ENCODE results near the gene PDE6D. TPM values are rescaled to one million over a fixed set of nuclear protein-coding genes. Genes with fewer than 3 reads are reported as not detected.

The PDE6D gene
- total RNA-seq, 1 experiment from 2014 or later: 31.4 TPM

GRCh38 chr2:231687133-231687852 is 93.8 kb downstream of the PDE6D start:
- no peaks in the 10 kb centered on the region for H3K9me3 ChIP-seq (ENCODE audit: control insufficient read depth, insufficient read depth, low read depth, low read length)
- peak; percentile 89 for ATAC-seq
- no peaks in the 10 kb centered on the region for H3K27me3 ChIP-seq (ENCODE audit: control insufficient read depth, insufficient read depth, low read length)
- no peak overlapping the region for H3K4me3 ChIP-seq (ENCODE audit: low read depth in 2 of 2, low read length in 2 of 2)
- peak overlapping the region; percentile 59; the same call in 1 of the 2 replicates for H3K27ac ChIP-seq (ENCODE audit: low read length)
- in situ Hi-C loops (cut with HindIII; ENCODE audit: low pct_unique_long_range_greater_than_20kb, low sequenced_read_pairs): no loop called here
- CTCF ChIA-PET: interaction anchor here (1.0 to 1.4 kb wide), 3 partner anchors 10 to 28 kb away, joined by 3 to 4 read pairs (median 3); no protein-coding TSS in a partner anchor
- TF ChIP-seq SIN3A (IDR thresholded peaks at IDR 0.05; ENCODE audit: borderline replicate concordance, insufficient read depth, low read depth, low read length) (no peak), POLR2AphosphoS5 (IDR thresholded peaks at IDR 0.05; ENCODE audit: low read depth, low read length) (no peak), TCF7L2 (IDR thresholded peaks at IDR 0.05; ENCODE audit: low read depth, low read length) (no peak), CTCF (IDR thresholded peaks at IDR 0.05) (peak; percentile 92), REST (IDR thresholded peaks at IDR 0.05; ENCODE audit: insufficient read depth in 1 of 2, low read depth in 2 of 2, low read length in 1 of 2) (no peak)
- no TSS peak for BruUV-seq (replicated peaks)
- POLR2A ChIA-PET: no interaction called here
- no peak for DNase-seq (ENCODE audit: low read depth, low spot score)
- H3K36me3 ChIP-seq (ENCODE audit: control insufficient read depth, insufficient read depth, low read length): no peaks in the 10 kb centered on the region
- H3K4me1 ChIP-seq (ENCODE audit: control insufficient read depth, insufficient read depth, low read length): no peaks in the 10 kb centered on the region
- intact Hi-C loops (cut with micrococcal nuclease; ENCODE audit: unreplicated experiment): no loop called here

GRCh38 chr2:231686192-231687100 is 94.6 kb downstream of the PDE6D start:
- TF ChIP-seq REST (IDR thresholded peaks at IDR 0.05; ENCODE audit: insufficient read depth in 1 of 2, low read depth in 2 of 2, low read length in 1 of 2): no peak
- no peak for TF ChIP-seq SIN3A (IDR thresholded peaks at IDR 0.05; ENCODE audit: borderline replicate concordance, insufficient read depth, low read depth, low read length)
- TF ChIP-seq POLR2AphosphoS5 (IDR thresholded peaks at IDR 0.05; ENCODE audit: low read depth, low read length): no peak
- TF ChIP-seq CTCF (IDR thresholded peaks at IDR 0.05): no peak
- TF ChIP-seq TCF7L2 (IDR thresholded peaks at IDR 0.05; ENCODE audit: low read depth, low read length): no peak
- Histone ChIP-seq H3K27me3 (ENCODE audit: control insufficient read depth, insufficient read depth, low read length) (no peaks in the 10 kb centered on the region), H3K36me3 (ENCODE audit: control insufficient read depth, insufficient read depth, low read length) (no peaks in the 10 kb centered on the region; the same call in 1 of the 2 replicates), H3K4me3 (ENCODE audit: low read depth in 2 of 2, low read length in 2 of 2) (no peak overlapping the region), H3K27ac (ENCODE audit: low read length) (no peak overlapping the region), H3K4me1 (ENCODE audit: control insufficient read depth, insufficient read depth, low read length) (peaks cover 4% of the 10 kb centered on the region), H3K9me3 (ENCODE audit: control insufficient read depth, insufficient read depth, low read depth, low read length) (no peaks in the 10 kb centered on the region)
- CTCF ChIA-PET: interaction anchor here (0.8 to 1.4 kb wide), 4 partner anchors 9 to 29 kb away, joined by 3 to 4 read pairs (median 3); no protein-coding TSS in a partner anchor
- BruUV-seq (replicated peaks): no TSS peak
- intact Hi-C loops (cut with micrococcal nuclease; ENCODE audit: unreplicated experiment): no loop called here
- no peak for DNase-seq (ENCODE audit: low read depth, low spot score)
- no peak for ATAC-seq
- in situ Hi-C loops (cut with HindIII; ENCODE audit: low pct_unique_long_range_greater_than_20kb, low sequenced_read_pairs): no loop called here
- POLR2A ChIA-PET: interaction anchor here (0.6 kb wide), 1 partner anchor 14 kb away, joined by 5 read pairs; no protein-coding TSS in a partner anchor
